ENCODE data around the gene SETD9. TPM values are rescaled to one million over a fixed set of nuclear protein-coding genes. Genes with fewer than 3 reads are reported as not detected.
A peak's percentile ranks its signal among the peaks of the same experiment; 100 is the strongest.

SETD9 gene
- total and polyA plus RNA-seq, 4 donors, result 7.5 to 10.4 (median 9.6) TPM

GRCh38 chr5:56900395-56900794 lies 9.0 kb upstream of the SETD9 start:
- 58 to 60% methylated on average over 4 of the region's 4 CpGs for WGBS, 2 donors
- DNase-seq (no peak), ATAC-seq (ENCODE audit: insufficient read depth, low FRiP score) (no peak)

DNA sequence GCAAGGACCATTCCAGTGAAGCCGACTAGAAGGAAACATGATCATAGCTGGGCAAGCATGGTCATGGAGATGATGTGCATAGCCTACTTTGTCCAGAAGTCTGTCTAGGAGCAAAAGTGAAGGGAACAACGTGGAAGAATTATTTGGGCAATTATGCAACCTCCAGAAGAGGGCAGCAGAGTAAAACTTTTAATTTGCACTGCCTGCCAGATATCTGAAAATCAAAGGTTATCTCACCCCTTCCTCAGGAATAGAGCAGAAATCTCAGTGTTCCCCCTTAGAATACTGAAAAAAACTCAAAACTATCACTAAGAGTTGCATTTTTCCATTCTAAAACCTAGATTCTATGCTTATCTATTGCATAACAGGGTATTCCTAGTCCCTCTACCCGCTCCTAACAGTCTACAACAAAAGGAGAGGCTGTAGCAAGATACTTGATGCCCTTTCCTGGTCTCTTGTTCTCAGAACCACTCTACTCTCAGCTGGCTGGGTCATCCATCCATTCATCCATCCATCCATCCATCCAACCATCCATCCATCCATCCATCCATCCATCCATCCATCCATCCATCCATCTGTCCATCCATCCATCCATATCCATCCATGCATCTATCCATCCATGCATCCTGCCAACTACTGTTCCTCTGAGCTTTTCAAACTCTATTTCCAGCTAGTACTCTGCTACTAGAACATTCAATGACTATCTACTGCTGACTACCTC lies 8.4 kb upstream of the SETD9 start:
- H3K9ac ChIP-seq (ENCODE audit: insufficient read depth in 1 of 2, low read length in 2 of 2), result no peak overlapping the region
- H3K9me3 ChIP-seq (ENCODE audit: control insufficient read depth in 4 of 4, insufficient read depth in 3 of 4, low read length in 3 of 4), result no peaks in the 10 kb centered on the region
- H3K4me3 ChIP-seq, result no peak overlapping the region
- H3K27me3 ChIP-seq (ENCODE audit: control insufficient read depth in 3 of 3, insufficient read depth in 3 of 3, low read length in 2 of 3), result no peaks in the 10 kb centered on the region
- no peak overlapping the region for H3K27ac ChIP-seq (ENCODE audit: low read depth in 1 of 2, low read length in 1 of 2)
- peak; percentile 77 for ATAC-seq (ENCODE audit: insufficient read depth, low FRiP score)
- H3K4me1 ChIP-seq (ENCODE audit: control insufficient read depth in 5 of 5, insufficient read depth in 5 of 5, low read length in 5 of 5), result no peaks in the 10 kb centered on the region
- 35 to 45% methylated on average over 3 of the region's 3 CpGs for WGBS, 2 donors
- peaks cover 0 to 10% (median 4%) of the 10 kb centered on the region in 4 donors for H3K36me3 ChIP-seq (ENCODE audit: control insufficient read depth in 4 of 4, insufficient read depth in 4 of 4, low read length in 4 of 4)
- peak in 2 of 3 donors; percentile 49 to 50 for DNase-seq
- peak; percentile 67 for TF ChIP-seq CTCF (IDR thresholded peaks at IDR 0.05; ENCODE audit: control extremely low read depth, extremely low read depth)

More at GRCh38 chr5:56900395-56900794, 9.0 kb upstream of the SETD9 start:
- Histone ChIP-seq H3K27me3 (ENCODE audit: control insufficient read depth in 3 of 3, insufficient read depth in 3 of 3, low read length in 2 of 3) (no peaks in the 10 kb centered on the region), H3K9me3 (ENCODE audit: control insufficient read depth in 4 of 4, insufficient read depth in 3 of 4, low read length in 3 of 4) (no peaks in the 10 kb centered on the region), H3K36me3 (ENCODE audit: control insufficient read depth in 4 of 4, insufficient read depth in 4 of 4, low read length in 4 of 4) (peaks cover 0 to 10% (median 4%) of the 10 kb centered on the region in 4 donors), H3K4me3 (no peak overlapping the region), H3K4me1 (ENCODE audit: control insufficient read depth in 5 of 5, insufficient read depth in 5 of 5, low read length in 5 of 5) (no peaks in the 10 kb centered on the region), H3K27ac (ENCODE audit: low read depth in 1 of 2, low read length in 1 of 2) (no peak overlapping the region), H3K9ac (ENCODE audit: insufficient read depth in 1 of 2, low read length in 2 of 2) (no peak overlapping the region)
- TF ChIP-seq CTCF (IDR thresholded peaks at IDR 0.05; ENCODE audit: control extremely low read depth, extremely low read depth), result no peak

- 0 to 1% methylated on average over 19 of the region's 19 CpGs for WGBS, 2 donors
- H3K36me3 ChIP-seq (ENCODE audit: control insufficient read depth in 4 of 4, insufficient read depth in 4 of 4, low read length in 4 of 4), result peaks cover 0 to 3% (median 0%) of the 10 kb centered on the region in 4 donors
- no peaks in the 10 kb centered on the region for H3K27me3 ChIP-seq (ENCODE audit: control insufficient read depth in 3 of 3, insufficient read depth in 3 of 3, low read length in 2 of 3)
- H3K9ac ChIP-seq (ENCODE audit: insufficient read depth in 1 of 2, low read length in 2 of 2), result peak overlapping the region; percentile 84 to 88
- peak overlapping the region; percentile 92 to 99 for H3K27ac ChIP-seq (ENCODE audit: low read depth in 1 of 2, low read length in 1 of 2)
- H3K9me3 ChIP-seq (ENCODE audit: control insufficient read depth in 4 of 4, insufficient read depth in 3 of 4, low read length in 3 of 4), result no peaks in the 10 kb centered on the region
- peak; percentile 58 for ATAC-seq (ENCODE audit: insufficient read depth, low FRiP score)
- peak overlapping the region; percentile 74 for H3K4me3 ChIP-seq
- peaks cover 0 to 11% (median 3%) of the 10 kb centered on the region in 5 donors for H3K4me1 ChIP-seq (ENCODE audit: control insufficient read depth in 5 of 5, insufficient read depth in 5 of 5, low read length in 5 of 5)
- DNase-seq, result no peak
- TF ChIP-seq CTCF (IDR thresholded peaks at IDR 0.05; ENCODE audit: control extremely low read depth, extremely low read depth), result no peak
Observed at GRCh38 chr5:56908942-56909293, 478 bp upstream of the SETD9 start.

All from lung (tissue), 12 donors.